A549 treated with AZD2906 at 1 μM for 4 hours (cell line): ENCODE measurements around the gene SEMA3F. TPM values are rescaled to one million over a fixed set of nuclear protein-coding genes. Genes with fewer than 3 reads are reported as not detected.

Experiments
- total RNA-seq: library from RNA; stranded (reverse); fragments of 200-300 nt; extraction: Qiagen RNA extraction; gene quantifications from 5 replicates; pipeline ENCODE4 v1.2.3, GENCODE V29; 2022

SEMA3F gene
- total RNA-seq, result 14.4 to 21.6 TPM (median 19.7 TPM) in 5 replicates

GRCh38 chr3:50154840-50155490 is at the start of gene SEMA3F:
Gene SEMA3F (plus strand): TSS chr3:50155324. CDS start chr3:50159623, 4,299 bp downstream.

GRCh38 chr3:50190936-50191660 is 36.0 kb downstream of the SEMA3F start, which contains the start of gene GNAT1:
Gene GNAT1 (plus strand): TSS chr3:50191610. CDS start chr3:50191726, 116 bp downstream.

GRCh38 chr3:50204804-50205412 is 49.8 kb downstream of the SEMA3F start, which contains the start of gene SLC38A3:
Gene SLC38A3 (plus strand): TSS chr3:50205271. CDS start chr3:50214200, 8,929 bp downstream.

GRCh38 chr3:50235716-50236483 is 80.8 kb downstream of the SEMA3F start, which contains the start of gene GNAI2:
Gene GNAI2 (plus strand): TSS chr3:50236204. CDS start chr3:50236336, 132 bp downstream.

Other genes starting within 250 kb of the SEMA3F start
- 5.6 to 9.0 TPM (median 8.0 TPM) in 5 replicates for gene MON1A, start 225.5 kb upstream of the SEMA3F start, total RNA-seq
- 22.2 to 25.2 TPM (median 23.7 TPM) in 5 replicates for gene RBM6, start 215.2 kb upstream of the SEMA3F start, total RNA-seq
- gene RBM5, start 66.4 kb upstream of the SEMA3F start, total RNA-seq, result 28.7 to 33.8 TPM (median 33.2 TPM) in 5 replicates
- 0.05 to 0.25 TPM (median 0.22 TPM) in 3 of 5 replicates, not detected in the others for gene GNAT1, start 36.3 kb downstream of the SEMA3F start, total RNA-seq
- gene SLC38A3, start 49.9 kb downstream of the SEMA3F start, total RNA-seq, result 0.03 to 0.15 TPM (median 0.13 TPM) in 4 of 5 replicates, not detected in the other
- 39.0 to 48.9 TPM (median 46.5 TPM) in 5 replicates for gene GNAI2, start 80.9 kb downstream of the SEMA3F start, total RNA-seq
- 5.2 to 7.9 TPM (median 7.4 TPM) in 5 replicates for gene SEMA3B, start 113.8 kb downstream of the SEMA3F start, total RNA-seq
- 0.11 to 0.13 TPM in 2 of 5 replicates, not detected in the others for gene LSMEM2, start 123.8 kb downstream of the SEMA3F start, total RNA-seq
- gene IFRD2, start 137.1 kb downstream of the SEMA3F start, total RNA-seq, result 71.9 to 93.3 TPM (median 89.3 TPM) in 5 replicates
- 7.2 to 9.7 TPM (median 9.5 TPM) in 5 replicates for gene HYAL3, start 144.1 kb downstream of the SEMA3F start, total RNA-seq
- 5.1 to 7.9 TPM (median 7.0 TPM) in 5 replicates for gene NAA80, start 144.1 kb downstream of the SEMA3F start, total RNA-seq
- 0.39 to 0.84 TPM (median 0.54 TPM) in 5 replicates for gene HYAL1, start 148.2 kb downstream of the SEMA3F start, total RNA-seq
- gene HYAL2, start 167.4 kb downstream of the SEMA3F start, total RNA-seq, result 24.2 to 33.6 TPM (median 30.5 TPM) in 5 replicates
- gene TUSC2, start 172.9 kb downstream of the SEMA3F start, total RNA-seq, result 24.6 to 42.8 TPM (median 35.7 TPM) in 5 replicates
- 15.1 to 20.7 TPM (median 19.5 TPM) in 5 replicates for gene RASSF1, start 185.5 kb downstream of the SEMA3F start, total RNA-seq
- gene ZMYND10, start 190.4 kb downstream of the SEMA3F start, total RNA-seq, result 0.91 to 1.8 TPM (median 1.2 TPM) in 5 replicates
- 13.1 to 15.4 TPM (median 13.5 TPM) in 5 replicates for gene NPRL2, start 195.5 kb downstream of the SEMA3F start, total RNA-seq
- 13.6 to 21.4 TPM (median 18.1 TPM) in 5 replicates for gene CYB561D2, start 195.5 kb downstream of the SEMA3F start, total RNA-seq
- 41.1 to 49.8 TPM (median 48.6 TPM) in 5 replicates for gene TMEM115, start 204.2 kb downstream of the SEMA3F start, total RNA-seq